ENCODE results near the gene CDH5.

DNA sequence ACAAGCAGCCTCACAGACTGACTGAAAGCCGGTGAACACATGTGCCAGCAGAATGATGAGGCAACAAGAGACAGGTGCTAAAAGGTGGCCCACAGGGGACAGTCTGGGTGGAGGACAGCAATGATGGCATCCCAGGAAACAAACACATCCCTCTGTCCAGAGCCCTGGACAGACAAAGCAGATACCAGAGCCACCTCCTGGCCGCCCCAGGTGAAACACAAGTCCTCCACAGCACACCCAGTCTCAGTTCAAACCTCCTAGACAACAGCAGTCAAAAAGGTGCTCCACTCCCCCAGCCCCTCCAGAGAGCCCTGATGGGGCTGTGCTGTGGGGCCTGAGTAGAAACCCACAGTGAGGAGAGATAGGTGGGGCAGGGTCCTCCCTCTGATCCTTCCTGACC, 20.3 kb upstream of the CDH5 start:
- TF ChIP-seq, protein P1, sequence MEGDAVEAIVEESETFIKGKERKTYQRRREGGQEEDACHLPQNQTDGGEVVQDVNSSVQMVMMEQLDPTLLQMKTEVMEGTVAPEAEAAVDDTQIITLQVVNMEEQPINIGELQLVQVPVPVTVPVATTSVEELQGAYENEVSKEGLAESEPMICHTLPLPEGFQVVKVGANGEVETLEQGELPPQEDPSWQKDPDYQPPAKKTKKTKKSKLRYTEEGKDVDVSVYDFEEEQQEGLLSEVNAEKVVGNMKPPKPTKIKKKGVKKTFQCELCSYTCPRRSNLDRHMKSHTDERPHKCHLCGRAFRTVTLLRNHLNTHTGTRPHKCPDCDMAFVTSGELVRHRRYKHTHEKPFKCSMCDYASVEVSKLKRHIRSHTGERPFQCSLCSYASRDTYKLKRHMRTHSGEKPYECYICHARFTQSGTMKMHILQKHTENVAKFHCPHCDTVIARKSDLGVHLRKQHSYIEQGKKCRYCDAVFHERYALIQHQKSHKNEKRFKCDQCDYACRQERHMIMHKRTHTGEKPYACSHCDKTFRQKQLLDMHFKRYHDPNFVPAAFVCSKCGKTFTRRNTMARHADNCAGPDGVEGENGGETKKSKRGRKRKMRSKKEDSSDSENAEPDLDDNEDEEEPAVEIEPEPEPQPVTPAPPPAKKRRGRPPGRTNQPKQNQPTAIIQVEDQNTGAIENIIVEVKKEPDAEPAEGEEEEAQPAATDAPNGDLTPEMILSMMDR (IDR thresholded peaks at IDR 0.05; ENCODE audit: low read length): no peak
- no peak for TF ChIP-seq EZH2 (IDR thresholded peaks at IDR 0.05; ENCODE audit: borderline replicate concordance, low read length)

Measured in OCI-LY1 (cell line).